Measurements from ENCODE around the gene MXI1.
"Not testable (repeated sequence)": the region's sequence is repeated elsewhere in the genome, so short reads cannot be mapped to it uniquely, and the experiment has no call there.

Gene MXI1

GRCh38 chr10:110265573-110266193 is 58.3 kb downstream of the MXI1 start:
- H3K4me3 ChIP-seq (ENCODE audit: control insufficient read depth, low read depth, low read length), result no peak overlapping the region
- no peak for TF ChIP-seq CTCF (conservative IDR thresholded peaks at IDR 0.05; ENCODE audit: control insufficient read depth, insufficient read depth, low read depth, low read length)
- DNase-seq (ENCODE audit: low read depth), result no peak

- TF ChIP-seq CTCF (conservative IDR thresholded peaks at IDR 0.05; ENCODE audit: control insufficient read depth, insufficient read depth, low read depth, low read length), result no peak
- DNase-seq (ENCODE audit: low read depth), result no peak
- H3K4me3 ChIP-seq (ENCODE audit: control insufficient read depth, low read depth, low read length), result no peak overlapping the region
Measured at GRCh38 chr10:110267276-110267675, 59.9 kb downstream of the MXI1 start.

- no peak for TF ChIP-seq CTCF (conservative IDR thresholded peaks at IDR 0.05; ENCODE audit: control insufficient read depth, insufficient read depth, low read depth, low read length)
- no peak overlapping the region for H3K4me3 ChIP-seq (ENCODE audit: control insufficient read depth, low read depth, low read length)
- no peak for DNase-seq (ENCODE audit: low read depth)
Measured at GRCh38 chr10:110268442-110268841, 61.0 kb downstream of the MXI1 start.

GRCh38 chr10:110268971-110269370 is 61.6 kb downstream of the MXI1 start:
- no peak overlapping the region for H3K4me3 ChIP-seq (ENCODE audit: control insufficient read depth, low read depth, low read length)
- TF ChIP-seq CTCF (conservative IDR thresholded peaks at IDR 0.05; ENCODE audit: control insufficient read depth, insufficient read depth, low read depth, low read length), result no peak
- no peak for DNase-seq (ENCODE audit: low read depth)

- TF ChIP-seq CTCF (conservative IDR thresholded peaks at IDR 0.05; ENCODE audit: control insufficient read depth, insufficient read depth, low read depth, low read length), result no peak
- no peak overlapping the region for H3K4me3 ChIP-seq (ENCODE audit: control insufficient read depth, low read depth, low read length)
- DNase-seq (ENCODE audit: low read depth), result peak; percentile 46
Measured at GRCh38 chr10:110269374-110270318, 62.2 kb downstream of the MXI1 start.

- DNase-seq (ENCODE audit: low read depth); H3K4me3 ChIP-seq (ENCODE audit: control insufficient read depth, low read depth, low read length): not testable (repeated sequence)
Measured at GRCh38 chr10:110272995-110273394, 65.6 kb downstream of the MXI1 start.

- peak; percentile 88 for DNase-seq (ENCODE audit: low read depth)
- no peak for TF ChIP-seq CTCF (conservative IDR thresholded peaks at IDR 0.05; ENCODE audit: control insufficient read depth, insufficient read depth, low read depth, low read length)
- no peak overlapping the region for H3K4me3 ChIP-seq (ENCODE audit: control insufficient read depth, low read depth, low read length)
Measured at GRCh38 chr10:110273474-110273873, 66.1 kb downstream of the MXI1 start.
